Inflammatory macrophage treated with lipopolysaccharide for 4 hours (primary cell): ENCODE data around the gene ZNF362.

Experiments
- DNase-seq: peaks from one replicate; pipeline ENCODE4 v3.0.0-alpha.2; 2020

The ZNF362 gene

GRCh38 chr1:33269621-33270020 lies 13.3 kb downstream of the ZNF362 start:
- DNase-seq: no peak

GRCh38 chr1:33270379-33270778 lies 14.1 kb downstream of the ZNF362 start:
- no peak for DNase-seq

- DNase-seq: no peak
These were observed 14.6 kb downstream of the ZNF362 start for GRCh38 chr1:33270808-33271465.

GRCh38 chr1:33271666-33272505 lies 15.6 kb downstream of the ZNF362 start:
- DNase-seq: no peak

- no peak for DNase-seq
These were observed 16.2 kb downstream of the ZNF362 start for GRCh38 chr1:33272509-33272908.

GRCh38 chr1:33272930-33273329 lies 16.6 kb downstream of the ZNF362 start:
- no peak for DNase-seq

GRCh38 chr1:33273406-33273805 lies 17.1 kb downstream of the ZNF362 start:
- DNase-seq: no peak

GRCh38 chr1:33273961-33274371 lies 17.7 kb downstream of the ZNF362 start:
- DNase-seq: no peak

GRCh38 chr1:33274446-33274845 lies 18.2 kb downstream of the ZNF362 start:
- DNase-seq: no peak

- DNase-seq: no peak
These were observed 18.9 kb downstream of the ZNF362 start for GRCh38 chr1:33275195-33275594.

- no peak for DNase-seq
These were observed 19.6 kb downstream of the ZNF362 start for GRCh38 chr1:33275706-33276572.

GRCh38 chr1:33276573-33277298 lies 20.4 kb downstream of the ZNF362 start:
- no peak for DNase-seq

- no peak for DNase-seq
These were observed 21.3 kb downstream of the ZNF362 start for GRCh38 chr1:33277488-33278084.

- DNase-seq: no peak
These were observed 23.9 kb downstream of the ZNF362 start for GRCh38 chr1:33280091-33280661.

GRCh38 chr1:33281554-33282303 lies 25.4 kb downstream of the ZNF362 start:
- DNase-seq: no peak

GRCh38 chr1:33282791-33283190 lies 26.5 kb downstream of the ZNF362 start:
- peak; percentile 29 for DNase-seq

GRCh38 chr1:33284049-33284448 lies 27.8 kb downstream of the ZNF362 start:
- no peak for DNase-seq

GRCh38 chr1:33286451-33287185 lies 30.3 kb downstream of the ZNF362 start:
- no peak for DNase-seq

- no peak for DNase-seq
These were observed 31.0 kb downstream of the ZNF362 start for GRCh38 chr1:33287317-33287716.
